ENCODE results near the gene GFY.

DNA sequence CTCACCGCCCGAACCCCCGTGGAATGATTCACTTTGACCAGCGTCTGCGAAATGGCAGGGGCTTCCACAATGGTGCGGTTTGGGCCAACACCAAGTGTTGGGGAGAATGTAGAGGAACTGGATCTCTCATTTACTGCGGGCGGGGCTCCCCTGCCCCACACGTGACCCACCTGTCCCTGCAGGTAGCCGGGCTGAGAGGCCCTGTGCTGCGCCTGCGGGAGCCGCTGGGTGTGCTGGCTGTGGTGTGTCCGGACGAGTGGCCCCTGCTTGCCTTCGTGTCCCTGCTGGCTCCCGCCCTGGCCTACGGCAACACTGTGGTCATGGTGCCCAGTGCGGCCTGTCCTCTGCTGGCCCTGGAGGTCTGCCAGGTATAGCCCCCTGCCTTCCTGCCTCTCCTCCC, 43.0 kb downstream of the GFY start:
- TF ChIP-seq, protein P1, sequence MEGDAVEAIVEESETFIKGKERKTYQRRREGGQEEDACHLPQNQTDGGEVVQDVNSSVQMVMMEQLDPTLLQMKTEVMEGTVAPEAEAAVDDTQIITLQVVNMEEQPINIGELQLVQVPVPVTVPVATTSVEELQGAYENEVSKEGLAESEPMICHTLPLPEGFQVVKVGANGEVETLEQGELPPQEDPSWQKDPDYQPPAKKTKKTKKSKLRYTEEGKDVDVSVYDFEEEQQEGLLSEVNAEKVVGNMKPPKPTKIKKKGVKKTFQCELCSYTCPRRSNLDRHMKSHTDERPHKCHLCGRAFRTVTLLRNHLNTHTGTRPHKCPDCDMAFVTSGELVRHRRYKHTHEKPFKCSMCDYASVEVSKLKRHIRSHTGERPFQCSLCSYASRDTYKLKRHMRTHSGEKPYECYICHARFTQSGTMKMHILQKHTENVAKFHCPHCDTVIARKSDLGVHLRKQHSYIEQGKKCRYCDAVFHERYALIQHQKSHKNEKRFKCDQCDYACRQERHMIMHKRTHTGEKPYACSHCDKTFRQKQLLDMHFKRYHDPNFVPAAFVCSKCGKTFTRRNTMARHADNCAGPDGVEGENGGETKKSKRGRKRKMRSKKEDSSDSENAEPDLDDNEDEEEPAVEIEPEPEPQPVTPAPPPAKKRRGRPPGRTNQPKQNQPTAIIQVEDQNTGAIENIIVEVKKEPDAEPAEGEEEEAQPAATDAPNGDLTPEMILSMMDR (IDR thresholded peaks at IDR 0.05; ENCODE audit: low read length) = no peak
- no peak for TF ChIP-seq EZH2 (IDR thresholded peaks at IDR 0.05; ENCODE audit: borderline replicate concordance, low read length)
